GM12891 (cell line): Measurements from ENCODE around the gene SYCE1.

ENCODE experiments used
- PAX5 ChIP-seq: IDR thresholded peaks from 2 replicates; pipeline ENCODE4 v1.6.1; 2011; ENCODE audit warnings: low read length, moderate library complexity, mild to moderate bottlenecking; ENCODE audit not compliant: insufficient read depth, severe bottlenecking
- POLR2A ChIP-seq: IDR thresholded peaks from 2 replicates; pipeline ENCODE4 v1.6.1; 2011; ENCODE audit warnings: low read depth, low read length, control low read depth

DNA sequence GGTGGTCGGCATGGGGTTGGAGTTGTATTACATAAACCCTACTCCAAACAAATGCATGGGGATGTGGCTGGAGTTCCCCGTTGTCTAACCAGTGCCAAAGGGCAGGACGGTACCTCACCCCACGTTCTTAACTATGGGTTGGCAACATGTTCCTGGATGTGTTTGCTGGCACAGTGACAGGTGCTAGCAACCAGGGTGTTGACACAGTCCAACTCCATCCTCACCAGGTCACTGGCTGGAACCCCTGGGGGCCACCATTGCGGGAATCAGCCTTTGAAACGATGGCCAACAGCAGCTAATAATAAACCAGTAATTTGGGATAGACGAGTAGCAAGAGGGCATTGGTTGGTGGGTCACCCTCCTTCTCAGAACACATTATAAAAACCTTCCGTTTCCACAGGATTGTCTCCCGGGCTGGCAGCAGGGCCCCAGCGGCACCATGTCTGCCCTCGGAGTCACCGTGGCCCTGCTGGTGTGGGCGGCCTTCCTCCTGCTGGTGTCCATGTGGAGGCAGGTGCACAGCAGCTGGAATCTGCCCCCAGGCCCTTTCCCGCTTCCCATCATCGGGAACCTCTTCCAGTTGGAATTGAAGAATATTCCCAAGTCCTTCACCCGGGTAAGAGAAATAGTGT, 38.3 kb downstream of the SYCE1 start, which contains the start of gene CYP2E1:
- TF ChIP-seq PAX5 (no peak), POLR2A (no peak)
